ENCODE measurements around the gene COG3. TPM values are rescaled to one million over a fixed set of nuclear protein-coding genes. Genes with fewer than 3 reads are reported as not detected.

COG3 gene
- total and polyA plus RNA-seq, 2 experiments from 2014 or later, result 17.1 to 23.9 TPM

DNA sequence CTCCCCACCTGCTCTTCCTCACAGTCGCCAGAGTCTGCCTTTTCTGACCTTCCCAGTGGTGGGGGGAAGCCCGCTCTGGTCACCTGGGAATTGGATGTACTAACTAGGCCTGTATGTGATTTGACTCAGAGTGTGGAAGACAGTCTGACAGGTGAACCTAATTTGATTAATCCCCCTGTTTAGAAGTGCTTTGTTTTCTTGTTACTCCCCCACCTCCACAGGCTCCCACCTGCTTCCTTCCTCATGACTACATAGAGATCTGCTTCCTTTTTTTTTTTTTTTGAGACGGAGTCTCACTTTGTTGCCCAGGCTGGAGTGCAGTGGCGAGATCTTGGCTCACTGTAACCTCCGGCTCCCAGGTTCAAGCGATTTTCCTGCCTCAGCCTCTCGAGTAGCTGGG, 44.0 kb downstream of the COG3 start:
- no peak overlapping the region for H3K4me2 ChIP-seq
- H3K27me3 ChIP-seq (ENCODE audit: insufficient read depth), result no peaks in the 10 kb centered on the region
- Mint-ChIP-seq H3K4me1 (no peaks in the 10 kb centered on the region), H3K9me3 (no peaks in the 10 kb centered on the region), H3K27ac (no peak overlapping the region), H3K27me3 (ENCODE audit: insufficient read depth, low read depth, poor library complexity) (no peaks in the 10 kb centered on the region), H3K36me3 (ENCODE audit: low read depth) (peaks cover 37% of the 10 kb centered on the region; the same call in 2 of the 3 replicates), H3K4me3 (no peak overlapping the region)
- H2AFZ ChIP-seq, result no peak overlapping the region
- no peak overlapping the region for H3K27ac ChIP-seq (ENCODE audit: low read depth)
- ATAC-seq (no peak), DNase-seq (ENCODE audit: low spot score) (no peak)
- peaks cover 9% of the 10 kb centered on the region for H4K20me1 ChIP-seq (replicated peaks; ENCODE audit: insufficient read depth)
- H3K36me3 ChIP-seq (ENCODE audit: insufficient read depth), result peaks cover 15% of the 10 kb centered on the region
- no peaks in the 10 kb centered on the region for H3K4me1 ChIP-seq (ENCODE audit: insufficient read depth)
- H3F3A ChIP-seq (replicated peaks; ENCODE audit: low read depth), result no peaks in the 10 kb centered on the region
- H3K4me3 ChIP-seq, result no peak overlapping the region
- no peaks in the 10 kb centered on the region for H3K79me2 ChIP-seq (replicated peaks; ENCODE audit: insufficient read depth)
- no peak for TF ChIP-seq ZNF114 (CRISPR knock-in tag; IDR thresholded peaks at IDR 0.05)
- no peak for TF ChIP-seq STAT1 (IDR thresholded peaks at IDR 0.05; ENCODE audit: unreplicated experiment)
- no peak for TF ChIP-seq CREB1 (CRISPR knock-in tag; IDR thresholded peaks at IDR 0.05; ENCODE audit: low read depth)
- TF ChIP-seq, protein P1, sequence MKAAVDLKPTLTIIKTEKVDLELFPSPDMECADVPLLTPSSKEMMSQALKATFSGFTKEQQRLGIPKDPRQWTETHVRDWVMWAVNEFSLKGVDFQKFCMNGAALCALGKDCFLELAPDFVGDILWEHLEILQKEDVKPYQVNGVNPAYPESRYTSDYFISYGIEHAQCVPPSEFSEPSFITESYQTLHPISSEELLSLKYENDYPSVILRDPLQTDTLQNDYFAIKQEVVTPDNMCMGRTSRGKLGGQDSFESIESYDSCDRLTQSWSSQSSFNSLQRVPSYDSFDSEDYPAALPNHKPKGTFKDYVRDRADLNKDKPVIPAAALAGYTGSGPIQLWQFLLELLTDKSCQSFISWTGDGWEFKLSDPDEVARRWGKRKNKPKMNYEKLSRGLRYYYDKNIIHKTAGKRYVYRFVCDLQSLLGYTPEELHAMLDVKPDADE (IDR thresholded peaks at IDR 0.05), result no peak
- TF ChIP-seq JUNB (IDR thresholded peaks at IDR 0.05; ENCODE audit: unreplicated experiment), result no peak
- no peak for TF ChIP-seq ZNF331 (CRISPR knock-in tag; IDR thresholded peaks at IDR 0.05; ENCODE audit: low read depth)
- no peak for TF ChIP-seq NANOG (IDR thresholded peaks at IDR 0.05; ENCODE audit: borderline replicate concordance)
- TF ChIP-seq POLR2AphosphoS5 (IDR thresholded peaks at IDR 0.05; ENCODE audit: low read depth), result no peak
- TF ChIP-seq, protein P2, sequence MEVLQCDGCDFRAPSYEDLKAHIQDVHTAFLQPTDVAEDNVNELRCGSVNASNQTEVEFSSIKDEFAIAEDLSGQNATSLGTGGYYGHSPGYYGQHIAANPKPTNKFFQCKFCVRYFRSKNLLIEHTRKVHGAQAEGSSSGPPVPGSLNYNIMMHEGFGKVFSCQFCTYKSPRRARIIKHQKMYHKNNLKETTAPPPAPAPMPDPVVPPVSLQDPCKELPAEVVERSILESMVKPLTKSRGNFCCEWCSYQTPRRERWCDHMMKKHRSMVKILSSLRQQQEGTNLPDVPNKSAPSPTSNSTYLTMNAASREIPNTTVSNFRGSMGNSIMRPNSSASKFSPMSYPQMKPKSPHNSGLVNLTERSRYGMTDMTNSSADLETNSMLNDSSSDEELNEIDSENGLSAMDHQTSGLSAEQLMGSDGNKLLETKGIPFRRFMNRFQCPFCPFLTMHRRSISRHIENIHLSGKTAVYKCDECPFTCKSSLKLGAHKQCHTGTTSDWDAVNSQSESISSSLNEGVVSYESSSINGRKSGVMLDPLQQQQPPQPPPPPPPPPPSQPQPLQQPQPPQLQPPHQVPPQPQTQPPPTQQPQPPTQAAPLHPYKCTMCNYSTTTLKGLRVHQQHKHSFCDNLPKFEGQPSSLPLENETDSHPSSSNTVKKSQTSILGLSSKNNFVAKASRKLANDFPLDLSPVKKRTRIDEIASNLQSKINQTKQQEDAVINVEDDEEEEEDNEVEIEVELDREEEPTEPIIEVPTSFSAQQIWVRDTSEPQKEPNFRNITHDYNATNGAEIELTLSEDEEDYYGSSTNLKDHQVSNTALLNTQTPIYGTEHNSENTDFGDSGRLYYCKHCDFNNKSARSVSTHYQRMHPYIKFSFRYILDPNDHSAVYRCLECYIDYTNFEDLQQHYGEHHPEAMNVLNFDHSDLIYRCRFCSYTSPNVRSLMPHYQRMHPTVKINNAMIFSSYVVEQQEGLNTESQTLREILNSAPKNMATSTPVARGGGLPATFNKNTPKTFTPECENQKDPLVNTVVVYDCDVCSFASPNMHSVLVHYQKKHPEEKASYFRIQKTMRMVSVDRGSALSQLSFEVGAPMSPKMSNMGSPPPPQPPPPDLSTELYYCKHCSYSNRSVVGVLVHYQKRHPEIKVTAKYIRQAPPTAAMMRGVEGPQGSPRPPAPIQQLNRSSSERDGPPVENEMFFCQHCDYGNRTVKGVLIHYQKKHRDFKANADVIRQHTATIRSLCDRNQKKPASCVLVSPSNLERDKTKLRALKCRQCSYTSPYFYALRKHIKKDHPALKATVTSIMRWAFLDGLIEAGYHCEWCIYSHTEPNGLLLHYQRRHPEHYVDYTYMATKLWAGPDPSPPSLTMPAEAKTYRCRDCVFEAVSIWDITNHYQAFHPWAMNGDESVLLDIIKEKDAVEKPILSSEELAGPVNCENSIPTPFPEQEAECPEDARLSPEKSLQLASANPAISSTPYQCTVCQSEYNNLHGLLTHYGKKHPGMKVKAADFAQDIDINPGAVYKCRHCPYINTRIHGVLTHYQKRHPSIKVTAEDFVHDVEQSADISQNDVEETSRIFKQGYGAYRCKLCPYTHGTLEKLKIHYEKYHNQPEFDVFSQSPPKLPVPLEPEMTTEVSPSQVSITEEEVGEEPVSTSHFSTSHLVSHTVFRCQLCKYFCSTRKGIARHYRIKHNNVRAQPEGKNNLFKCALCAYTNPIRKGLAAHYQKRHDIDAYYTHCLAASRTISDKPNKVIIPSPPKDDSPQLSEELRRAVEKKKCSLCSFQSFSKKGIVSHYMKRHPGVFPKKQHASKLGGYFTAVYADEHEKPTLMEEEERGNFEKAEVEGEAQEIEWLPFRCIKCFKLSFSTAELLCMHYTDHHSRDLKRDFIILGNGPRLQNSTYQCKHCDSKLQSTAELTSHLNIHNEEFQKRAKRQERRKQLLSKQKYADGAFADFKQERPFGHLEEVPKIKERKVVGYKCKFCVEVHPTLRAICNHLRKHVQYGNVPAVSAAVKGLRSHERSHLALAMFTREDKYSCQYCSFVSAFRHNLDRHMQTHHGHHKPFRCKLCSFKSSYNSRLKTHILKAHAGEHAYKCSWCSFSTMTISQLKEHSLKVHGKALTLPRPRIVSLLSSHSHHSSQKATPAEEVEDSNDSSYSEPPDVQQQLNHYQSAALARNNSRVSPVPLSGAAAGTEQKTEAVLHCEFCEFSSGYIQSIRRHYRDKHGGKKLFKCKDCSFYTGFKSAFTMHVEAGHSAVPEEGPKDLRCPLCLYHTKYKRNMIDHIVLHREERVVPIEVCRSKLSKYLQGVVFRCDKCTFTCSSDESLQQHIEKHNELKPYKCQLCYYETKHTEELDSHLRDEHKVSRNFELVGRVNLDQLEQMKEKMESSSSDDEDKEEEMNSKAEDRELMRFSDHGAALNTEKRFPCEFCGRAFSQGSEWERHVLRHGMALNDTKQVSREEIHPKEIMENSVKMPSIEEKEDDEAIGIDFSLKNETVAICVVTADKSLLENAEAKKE (CRISPR knock-in tag; IDR thresholded peaks at IDR 0.05), result no peak
- TF ChIP-seq, protein P3, sequence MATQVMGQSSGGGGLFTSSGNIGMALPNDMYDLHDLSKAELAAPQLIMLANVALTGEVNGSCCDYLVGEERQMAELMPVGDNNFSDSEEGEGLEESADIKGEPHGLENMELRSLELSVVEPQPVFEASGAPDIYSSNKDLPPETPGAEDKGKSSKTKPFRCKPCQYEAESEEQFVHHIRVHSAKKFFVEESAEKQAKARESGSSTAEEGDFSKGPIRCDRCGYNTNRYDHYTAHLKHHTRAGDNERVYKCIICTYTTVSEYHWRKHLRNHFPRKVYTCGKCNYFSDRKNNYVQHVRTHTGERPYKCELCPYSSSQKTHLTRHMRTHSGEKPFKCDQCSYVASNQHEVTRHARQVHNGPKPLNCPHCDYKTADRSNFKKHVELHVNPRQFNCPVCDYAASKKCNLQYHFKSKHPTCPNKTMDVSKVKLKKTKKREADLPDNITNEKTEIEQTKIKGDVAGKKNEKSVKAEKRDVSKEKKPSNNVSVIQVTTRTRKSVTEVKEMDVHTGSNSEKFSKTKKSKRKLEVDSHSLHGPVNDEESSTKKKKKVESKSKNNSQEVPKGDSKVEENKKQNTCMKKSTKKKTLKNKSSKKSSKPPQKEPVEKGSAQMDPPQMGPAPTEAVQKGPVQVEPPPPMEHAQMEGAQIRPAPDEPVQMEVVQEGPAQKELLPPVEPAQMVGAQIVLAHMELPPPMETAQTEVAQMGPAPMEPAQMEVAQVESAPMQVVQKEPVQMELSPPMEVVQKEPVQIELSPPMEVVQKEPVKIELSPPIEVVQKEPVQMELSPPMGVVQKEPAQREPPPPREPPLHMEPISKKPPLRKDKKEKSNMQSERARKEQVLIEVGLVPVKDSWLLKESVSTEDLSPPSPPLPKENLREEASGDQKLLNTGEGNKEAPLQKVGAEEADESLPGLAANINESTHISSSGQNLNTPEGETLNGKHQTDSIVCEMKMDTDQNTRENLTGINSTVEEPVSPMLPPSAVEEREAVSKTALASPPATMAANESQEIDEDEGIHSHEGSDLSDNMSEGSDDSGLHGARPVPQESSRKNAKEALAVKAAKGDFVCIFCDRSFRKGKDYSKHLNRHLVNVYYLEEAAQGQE (IDR thresholded peaks at IDR 0.05; ENCODE audit: unreplicated experiment), result no peak
- TF ChIP-seq, protein P4, sequence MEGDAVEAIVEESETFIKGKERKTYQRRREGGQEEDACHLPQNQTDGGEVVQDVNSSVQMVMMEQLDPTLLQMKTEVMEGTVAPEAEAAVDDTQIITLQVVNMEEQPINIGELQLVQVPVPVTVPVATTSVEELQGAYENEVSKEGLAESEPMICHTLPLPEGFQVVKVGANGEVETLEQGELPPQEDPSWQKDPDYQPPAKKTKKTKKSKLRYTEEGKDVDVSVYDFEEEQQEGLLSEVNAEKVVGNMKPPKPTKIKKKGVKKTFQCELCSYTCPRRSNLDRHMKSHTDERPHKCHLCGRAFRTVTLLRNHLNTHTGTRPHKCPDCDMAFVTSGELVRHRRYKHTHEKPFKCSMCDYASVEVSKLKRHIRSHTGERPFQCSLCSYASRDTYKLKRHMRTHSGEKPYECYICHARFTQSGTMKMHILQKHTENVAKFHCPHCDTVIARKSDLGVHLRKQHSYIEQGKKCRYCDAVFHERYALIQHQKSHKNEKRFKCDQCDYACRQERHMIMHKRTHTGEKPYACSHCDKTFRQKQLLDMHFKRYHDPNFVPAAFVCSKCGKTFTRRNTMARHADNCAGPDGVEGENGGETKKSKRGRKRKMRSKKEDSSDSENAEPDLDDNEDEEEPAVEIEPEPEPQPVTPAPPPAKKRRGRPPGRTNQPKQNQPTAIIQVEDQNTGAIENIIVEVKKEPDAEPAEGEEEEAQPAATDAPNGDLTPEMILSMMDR (conservative IDR thresholded peaks at IDR 0.05; ENCODE audit: low read depth in 2 of 2), result no peak
- no peak for TF ChIP-seq EZH2phosphoT487 (IDR thresholded peaks at IDR 0.05; ENCODE audit: unreplicated experiment)
- TF ChIP-seq EZH2 (IDR thresholded peaks at IDR 0.05; ENCODE audit: low read depth, unreplicated experiment), result no peak
- no peaks in the 10 kb centered on the region for H3K9me2 ChIP-seq (ENCODE audit: insufficient read depth)

Measured in GM23338 (cell line).